GM12872 (cell line): ENCODE results near the gene MAGEA11.

Experiments
- CTCF ChIP-seq: IDR thresholded peaks from 3 replicates; pipeline ENCODE4 v1.5.1; 2011; ENCODE audit warnings: low read depth, mild to moderate bottlenecking, low read length, moderate library complexity; ENCODE audit not compliant: insufficient read depth

MAGEA11 gene

GRCh38 chrX:149711545-149712236 lies at the start of gene MAGEA11:
TSS of gene MAGEA11 (plus strand) at chrX:149712060. CDS start at chrX:149713160, 1,100 bp downstream.
- TF ChIP-seq CTCF: no peak

- TF ChIP-seq CTCF: no peak
Measured at GRCh38 chrX:149681182-149681581, 30.7 kb upstream of the MAGEA11 start.

DNA sequence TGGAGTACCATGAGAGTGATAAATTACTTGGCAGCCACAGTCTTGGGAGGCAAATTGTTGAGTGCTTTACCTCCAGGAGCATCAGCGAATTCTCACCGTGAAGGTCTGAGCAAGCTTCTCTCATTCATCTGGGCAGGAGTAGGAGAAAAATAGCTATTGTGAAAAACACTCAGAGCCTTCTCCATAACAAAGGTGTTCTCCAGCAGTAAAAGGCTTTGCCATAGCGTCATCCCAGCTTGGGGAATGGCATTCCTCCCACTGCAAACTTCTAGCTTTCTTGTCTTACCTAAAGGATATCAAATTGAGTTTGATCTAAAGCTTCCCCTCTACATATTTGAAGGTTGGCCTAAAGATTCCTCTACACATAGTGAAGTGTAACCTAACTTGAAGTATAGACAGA lies 29.8 kb upstream of the MAGEA11 start:
- TF ChIP-seq CTCF: no peak

DNA sequence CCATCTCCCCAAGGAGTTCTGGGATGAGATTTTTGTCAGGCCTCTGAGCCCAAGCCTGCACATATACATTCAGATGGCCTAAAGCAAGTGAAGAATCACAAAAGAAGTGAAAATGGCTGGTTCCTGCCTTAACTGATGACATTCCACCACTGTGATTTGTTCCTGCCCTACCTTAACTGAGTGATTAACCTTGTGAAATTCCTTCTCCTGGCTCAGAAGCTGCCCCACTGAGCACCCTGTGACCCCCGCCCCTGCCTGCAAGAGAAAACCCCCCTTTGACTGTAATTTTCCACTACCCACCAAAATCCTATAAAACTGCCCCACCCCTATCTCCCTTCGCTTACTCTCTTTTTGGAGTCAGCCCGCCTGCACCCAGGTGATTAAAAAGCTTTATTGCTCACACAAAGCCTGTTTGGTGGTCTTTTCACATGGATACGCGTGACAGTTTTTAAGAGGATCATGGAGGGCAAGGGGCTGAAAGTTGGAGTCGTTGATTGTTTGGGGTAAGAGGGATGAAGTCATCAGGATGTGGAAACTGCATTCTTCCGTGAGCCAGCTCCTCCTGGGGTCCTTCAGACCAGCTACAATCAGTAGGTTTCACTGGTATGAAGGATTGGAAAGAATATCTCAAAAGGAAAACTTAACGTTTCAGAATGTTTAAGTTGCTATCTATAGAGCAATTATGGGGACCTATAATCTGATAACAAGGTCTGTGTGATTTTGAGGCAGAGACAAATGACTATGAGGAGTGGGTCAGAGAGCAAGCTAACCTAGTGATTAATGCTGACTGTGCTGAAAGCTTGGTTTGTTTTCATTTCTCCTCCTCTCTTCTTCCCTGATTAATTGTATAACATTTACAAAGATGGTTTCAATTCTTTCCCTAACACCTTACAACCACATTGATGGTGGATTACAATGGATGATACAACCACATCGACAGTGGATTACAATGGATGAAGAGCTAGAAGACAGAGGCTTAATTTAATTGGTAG lies 28.6 kb upstream of the MAGEA11 start:
- no peak for TF ChIP-seq CTCF

DNA sequence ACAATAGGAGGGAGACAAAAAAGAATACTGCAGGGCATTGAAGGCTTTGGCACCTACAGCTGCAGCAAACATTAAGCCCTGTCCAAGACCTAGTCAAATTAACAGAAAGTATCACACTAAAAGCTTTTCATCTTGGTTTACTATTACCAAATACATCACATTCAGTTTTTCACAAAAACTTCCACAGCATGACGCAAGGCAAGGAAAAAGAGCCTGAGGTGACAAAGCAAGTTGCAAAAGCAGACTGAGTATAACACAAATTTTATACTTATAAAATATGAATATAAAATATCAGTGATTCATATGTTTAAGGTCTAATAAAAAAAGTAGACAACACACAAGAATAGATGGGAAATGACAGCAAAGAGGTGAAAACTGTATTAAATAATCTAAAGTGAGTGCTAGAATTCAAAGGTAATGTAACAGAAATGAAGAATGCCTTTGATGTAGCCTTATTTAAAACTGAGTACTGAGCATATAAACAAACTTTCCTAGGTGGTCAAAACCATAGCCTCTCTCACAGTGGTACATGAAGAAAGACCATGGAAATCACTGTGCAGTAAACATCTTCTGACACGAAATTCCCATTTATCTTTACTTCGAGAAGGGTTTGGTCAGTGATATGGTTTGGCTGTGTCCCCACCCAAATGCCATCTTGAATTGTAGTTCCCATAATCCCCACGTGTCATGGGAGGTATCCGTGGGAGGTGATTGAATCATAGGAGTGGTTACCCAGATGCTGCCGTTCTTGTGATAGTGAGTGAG lies 27.7 kb upstream of the MAGEA11 start:
- TF ChIP-seq CTCF: no peak

GRCh38 chrX:149687991-149688390 lies 23.9 kb upstream of the MAGEA11 start:
- TF ChIP-seq CTCF: no peak

DNA sequence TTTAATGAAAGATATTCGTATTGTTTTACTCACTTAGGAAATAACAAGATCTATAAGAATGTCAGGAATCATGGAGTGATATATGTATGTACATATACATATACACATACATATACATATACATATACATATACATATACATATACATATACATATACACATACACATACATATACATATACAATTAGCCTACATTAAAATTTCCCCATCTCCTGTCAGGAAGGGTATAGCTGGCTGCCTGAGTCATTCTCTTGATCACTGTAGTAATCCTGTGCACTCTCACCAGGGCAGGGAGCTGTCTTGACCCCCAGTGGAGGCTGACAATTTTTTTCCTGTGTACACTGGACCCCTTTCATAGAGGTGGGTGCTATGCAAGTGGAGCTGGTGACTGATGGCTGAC lies 23.3 kb upstream of the MAGEA11 start:
- TF ChIP-seq CTCF: no peak
